Activated CD8-positive, alpha-beta T cell treated with anti-CD3 and anti-CD28 coated beads for 36 hours (primary cell): Measurements from ENCODE around the gene RXFP1. TPM values are rescaled to one million over a fixed set of nuclear protein-coding genes. Genes with fewer than 3 reads are reported as not detected.

ENCODE experiments used
- ATAC-seq: fragments of 200-7000 bp; cut with Tn5 transposase; one replicate; pipeline ENCODE4 v1.10.0; 2021; ENCODE audit warnings: mild to moderate bottlenecking, moderate library complexity
- CTCF ChIA-PET: fragments of 350-600 bp; sonication (Branson Sonifier 250); formaldehyde crosslinking; loops from one replicate; lab custom pipeline; 2021; ENCODE audit warnings: antibody characterized with exemption; lab: Charles Lee
- POLR2A ChIA-PET: fragments of 350-600 bp; sonication (Branson Sonifier 250); formaldehyde crosslinking; loops from one replicate; lab custom pipeline; 2021; ENCODE audit warnings: antibody characterized with exemption; lab: Charles Lee
- DNase-seq: peaks from one replicate; pipeline ENCODE4 v3.0.0-alpha.2; 2020
- H3K27ac Mint-ChIP-seq: one replicate; pipeline ENCODE4 v1.8.0; 2021; ENCODE audit warnings: mild to moderate bottlenecking, mixed read lengths
- H3K27me3 Mint-ChIP-seq: one replicate; pipeline ENCODE4 v1.8.0; 2021; ENCODE audit warnings: mixed read lengths
- H3K36me3 Mint-ChIP-seq: one replicate; pipeline ENCODE4 v1.8.0; 2021; ENCODE audit warnings: low read depth, mixed read lengths
- H3K4me1 Mint-ChIP-seq: one replicate; pipeline ENCODE4 v1.8.0; 2021; ENCODE audit warnings: low read depth, mixed read lengths
- H3K4me3 Mint-ChIP-seq: one replicate; pipeline ENCODE4 v1.8.0; 2021; ENCODE audit warnings: mild to moderate bottlenecking, moderate library complexity, mixed read lengths
- H3K9me3 Mint-ChIP-seq: one replicate; pipeline ENCODE4 v1.8.0; 2021; ENCODE audit warnings: mixed read lengths
- intact Hi-C: fragments of 100-400 bp; cut with micrococcal nuclease; formaldehyde crosslinking; loops from one replicate; pipeline ENCODE4 v1.10.0; 2022
- total RNA-seq, 2 experiments: library from RNA; stranded (reverse); gene quantifications; one replicate each; pipeline ENCODE4 v1.2.3, GENCODE V29; 2021
- TF ChIP-seq, protein P1 (sequence below): fragments of 200-600 bp; IDR thresholded peaks from one replicate; pipeline ENCODE4 v1.8.0; 2022; ENCODE audit warnings: antibody characterized with exemption, mild to moderate bottlenecking

The RXFP1 gene
- total RNA-seq, 2 experiments from 2014 or later, result not detected

DNA sequence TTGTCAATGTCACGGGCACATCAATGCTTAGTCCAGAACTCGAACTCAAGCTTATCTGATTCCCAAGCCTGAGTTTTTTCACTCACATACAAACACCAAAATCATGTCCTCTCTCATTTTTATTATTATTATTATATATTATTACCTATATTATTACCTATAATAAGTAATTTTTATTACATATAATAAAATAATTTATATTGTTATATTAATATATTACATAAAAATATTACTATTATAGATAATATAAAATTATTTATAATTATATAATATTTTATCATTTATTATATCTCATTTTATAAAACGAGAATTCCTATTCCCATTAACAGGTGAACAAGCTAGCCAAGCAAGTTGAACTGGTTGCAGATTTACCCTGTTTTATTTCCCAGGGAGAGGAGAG, 13.0 kb downstream of the RXFP1 start:
- POLR2A ChIA-PET, result no interaction called here
- CTCF ChIA-PET, result no interaction called here
- intact Hi-C loops, result no loop called here
- H3K27ac Mint-ChIP-seq, result no peak overlapping the region
- ATAC-seq (no peak), DNase-seq (no peak)
- no peaks in the 10 kb centered on the region for H3K36me3 Mint-ChIP-seq
- peaks cover 6% of the 10 kb centered on the region for H3K27me3 Mint-ChIP-seq
- peaks cover 4% of the 10 kb centered on the region for H3K4me1 Mint-ChIP-seq
- no peaks in the 10 kb centered on the region for H3K9me3 Mint-ChIP-seq
- no peak overlapping the region for H3K4me3 Mint-ChIP-seq
- TF ChIP-seq, protein P1, sequence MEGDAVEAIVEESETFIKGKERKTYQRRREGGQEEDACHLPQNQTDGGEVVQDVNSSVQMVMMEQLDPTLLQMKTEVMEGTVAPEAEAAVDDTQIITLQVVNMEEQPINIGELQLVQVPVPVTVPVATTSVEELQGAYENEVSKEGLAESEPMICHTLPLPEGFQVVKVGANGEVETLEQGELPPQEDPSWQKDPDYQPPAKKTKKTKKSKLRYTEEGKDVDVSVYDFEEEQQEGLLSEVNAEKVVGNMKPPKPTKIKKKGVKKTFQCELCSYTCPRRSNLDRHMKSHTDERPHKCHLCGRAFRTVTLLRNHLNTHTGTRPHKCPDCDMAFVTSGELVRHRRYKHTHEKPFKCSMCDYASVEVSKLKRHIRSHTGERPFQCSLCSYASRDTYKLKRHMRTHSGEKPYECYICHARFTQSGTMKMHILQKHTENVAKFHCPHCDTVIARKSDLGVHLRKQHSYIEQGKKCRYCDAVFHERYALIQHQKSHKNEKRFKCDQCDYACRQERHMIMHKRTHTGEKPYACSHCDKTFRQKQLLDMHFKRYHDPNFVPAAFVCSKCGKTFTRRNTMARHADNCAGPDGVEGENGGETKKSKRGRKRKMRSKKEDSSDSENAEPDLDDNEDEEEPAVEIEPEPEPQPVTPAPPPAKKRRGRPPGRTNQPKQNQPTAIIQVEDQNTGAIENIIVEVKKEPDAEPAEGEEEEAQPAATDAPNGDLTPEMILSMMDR, result no peak

DNA sequence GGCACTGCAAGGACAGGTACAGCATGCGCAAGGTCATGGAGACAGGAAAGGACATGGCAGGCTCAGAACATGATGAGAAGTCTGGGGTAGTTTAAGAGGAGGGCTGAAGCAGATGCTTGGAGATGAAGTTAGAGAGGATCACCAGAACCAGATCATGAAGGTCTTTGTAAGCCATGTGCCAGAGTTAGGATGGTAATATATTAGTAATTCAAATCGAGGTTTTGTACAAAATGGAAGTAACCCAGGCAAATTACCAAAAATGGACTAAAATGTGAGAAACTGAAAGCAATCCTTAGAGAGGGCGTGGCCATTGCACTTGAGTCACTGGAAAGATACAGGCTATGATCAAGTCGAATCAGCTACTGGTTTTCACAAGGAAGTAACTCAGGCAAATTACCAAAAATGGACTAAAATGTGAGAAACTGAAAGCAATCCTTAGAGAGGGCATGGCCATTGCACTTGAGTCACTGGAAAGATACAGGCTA, 13.5 kb downstream of the RXFP1 start:
- ChIA-PET POLR2A (no interaction called here), CTCF (no interaction called here)
- H3K27ac Mint-ChIP-seq, result no peak overlapping the region
- H3K27me3 Mint-ChIP-seq, result peaks cover 6% of the 10 kb centered on the region
- TF ChIP-seq, protein P1, result no peak
- DNase-seq (peak; percentile 56), ATAC-seq (peak; percentile 96)
- no peaks in the 10 kb centered on the region for H3K36me3 Mint-ChIP-seq
- H3K9me3 Mint-ChIP-seq, result no peaks in the 10 kb centered on the region
- intact Hi-C loops, result no loop called here
- H3K4me3 Mint-ChIP-seq, result no peak overlapping the region
- H3K4me1 Mint-ChIP-seq, result peaks cover 4% of the 10 kb centered on the region

DNA sequence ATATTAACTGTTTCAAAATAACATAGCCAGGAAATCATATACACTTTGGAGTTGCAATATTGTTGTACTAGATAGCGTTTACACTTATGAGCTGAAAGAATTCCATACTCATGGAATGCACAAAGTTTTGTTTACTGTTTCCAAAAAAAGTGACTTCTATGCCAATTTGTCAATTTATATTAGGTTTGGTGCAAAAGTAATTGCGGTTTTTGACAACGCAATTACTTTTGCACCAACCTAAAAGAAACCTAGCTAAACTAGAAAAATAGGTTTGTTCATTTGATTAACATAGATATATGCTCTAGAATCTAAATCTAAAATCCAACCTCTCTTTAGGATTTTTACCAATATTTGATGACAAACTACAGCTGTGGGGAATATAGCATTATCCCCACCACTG, 15.2 kb downstream of the RXFP1 start:
- ChIA-PET CTCF (interaction anchor here (1.0 kb wide), 1 partner anchor 88 kb away, joined by 3 read pairs; no protein-coding TSS in a partner anchor), POLR2A (no interaction called here)
- no peaks in the 10 kb centered on the region for H3K9me3 Mint-ChIP-seq
- peaks cover 4% of the 10 kb centered on the region for H3K4me1 Mint-ChIP-seq
- DNase-seq (no peak), ATAC-seq (no peak)
- H3K27me3 Mint-ChIP-seq, result peaks cover 4% of the 10 kb centered on the region
- H3K27ac Mint-ChIP-seq, result no peak overlapping the region
- H3K4me3 Mint-ChIP-seq, result no peak overlapping the region
- intact Hi-C loops, result no loop called here
- no peaks in the 10 kb centered on the region for H3K36me3 Mint-ChIP-seq
- TF ChIP-seq, protein P1, result no peak

DNA sequence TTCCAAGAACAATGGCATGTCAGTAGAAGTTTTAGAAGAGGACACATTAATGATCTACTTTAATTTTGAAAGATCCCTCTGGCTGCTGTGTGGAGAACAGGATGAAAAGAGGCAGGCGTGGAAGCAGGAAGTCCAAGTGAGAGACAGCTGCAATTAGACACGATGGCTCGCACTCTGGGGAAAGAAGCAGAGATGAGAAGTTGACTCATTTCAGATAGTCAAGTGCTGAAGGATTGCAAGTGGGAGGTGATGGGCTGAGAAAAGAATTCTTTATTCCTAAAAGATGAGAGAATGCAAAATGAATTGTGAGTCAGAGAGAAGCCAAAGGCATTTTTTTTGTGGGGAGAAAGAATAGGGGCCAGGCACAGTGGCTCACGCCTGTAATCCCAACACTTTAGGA, 16.5 kb downstream of the RXFP1 start:
- peaks cover 4% of the 10 kb centered on the region for H3K4me1 Mint-ChIP-seq
- intact Hi-C loops, result no loop called here
- DNase-seq (no peak), ATAC-seq (no peak)
- TF ChIP-seq, protein P1, result no peak
- no peak overlapping the region for H3K4me3 Mint-ChIP-seq
- no peaks in the 10 kb centered on the region for H3K36me3 Mint-ChIP-seq
- no peak overlapping the region for H3K27ac Mint-ChIP-seq
- peaks cover 4% of the 10 kb centered on the region for H3K27me3 Mint-ChIP-seq
- no peaks in the 10 kb centered on the region for H3K9me3 Mint-ChIP-seq
- CTCF ChIA-PET, result no interaction called here
- POLR2A ChIA-PET, result no interaction called here

DNA sequence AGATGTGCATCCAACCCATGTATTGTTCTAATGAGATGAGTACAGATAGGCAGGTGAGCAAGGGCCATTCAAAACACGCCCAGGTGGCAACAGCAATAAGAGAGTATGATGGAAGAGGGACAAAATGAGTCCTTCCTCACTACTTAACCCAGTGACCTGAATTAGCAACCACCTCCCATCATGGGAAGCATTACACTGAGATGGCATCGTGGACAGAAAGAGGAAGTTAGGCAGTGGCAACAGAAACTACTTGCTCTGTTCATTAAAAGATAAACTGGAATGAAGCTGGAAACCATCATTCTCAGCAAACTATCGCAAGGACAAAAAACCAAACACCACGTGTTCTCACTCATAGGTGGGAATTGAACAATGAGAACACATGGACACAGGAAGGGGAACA, 17.2 kb downstream of the RXFP1 start:
- CTCF ChIA-PET, result no interaction called here
- intact Hi-C loops, result no loop called here
- TF ChIP-seq, protein P1, result no peak

More for the DNA sequence above, 17.2 kb downstream of the RXFP1 start:
- Mint-ChIP-seq H3K36me3 (no peaks in the 10 kb centered on the region), H3K27ac (no peak overlapping the region), H3K27me3 (peaks cover 4% of the 10 kb centered on the region), H3K9me3 (no peaks in the 10 kb centered on the region), H3K4me1 (peaks cover 4% of the 10 kb centered on the region), H3K4me3 (no peak overlapping the region)
- POLR2A ChIA-PET, result no interaction called here
- DNase-seq (no peak), ATAC-seq (no peak)
